Left colon (tissue), 2 donors: ENCODE results near the gene TOMM22. TPM values are rescaled to one million over a fixed set of nuclear protein-coding genes. Genes with fewer than 3 reads are reported as not detected.

Experiments
- ATAC-seq: fragments of 200-7000 bp; cut with Tn5 transposase; one replicate; pipeline ENCODE4 v1.9.1; 2020; ENCODE audit warnings: mild to moderate bottlenecking, moderate library complexity
- DNase-seq, 2 donors: peaks; one replicate each; pipeline ENCODE4 v3.0.0-alpha.2; 2020
- intact Hi-C, 2 donors: fragments of 100-400 bp; cut with DNase I in 1 of 2; cut with micrococcal nuclease in 1 of 2; formaldehyde crosslinking; loops; one replicate each; pipeline versions ENCODE4 v1.11.2 to v1.14.0; 2022; cut with DNase I, micrococcal nuclease
- total RNA-seq, 2 donors: library from RNA; stranded (reverse); fragmentation: NEBNext Ultra II Directional; extraction: Animal tissue kit (Norgen Biotek cat#: 25700); gene quantifications; one replicate each; pipeline ENCODE4 v1.2.1, GENCODE V29; 2021
- donor health status: DM: no; HTN: no; CAD: no.
- donor health status: DM: yes; HTN: yes; CAD: no.

The TOMM22 gene
- total RNA-seq, 2 donors from 2014 or later = 85.0 to 98.7 TPM

- ATAC-seq (no peak), DNase-seq (no peak)
- intact Hi-C loops = no loop called here
Observed at GRCh38 chr22:38709306-38709705, 27.5 kb downstream of the TOMM22 start.

GRCh38 chr22:38710351-38710750, 28.6 kb downstream of the TOMM22 start:
- ATAC-seq (no peak), DNase-seq (no peak)
- intact Hi-C loops = no loop called here

- ATAC-seq (no peak), DNase-seq (peak in 1 of 2 donors; percentile 9)
- intact Hi-C loops = no loop called here
Observed at GRCh38 chr22:38710866-38711265, 29.1 kb downstream of the TOMM22 start.

GRCh38 chr22:38712486-38713207, 30.9 kb downstream of the TOMM22 start:
- ATAC-seq = no peak
- intact Hi-C loops = no loop called here
- peak in 1 of 2 donors; percentile 11 for DNase-seq

GRCh38 chr22:38713921-38714320, 32.2 kb downstream of the TOMM22 start:
- intact Hi-C loops = no loop called here
- DNase-seq (peak in 1 of 2 donors; percentile 8), ATAC-seq (no peak)

GRCh38 chr22:38715176-38715764, 33.5 kb downstream of the TOMM22 start:
- DNase-seq (peak in 1 of 2 donors; percentile 20), ATAC-seq (no peak)
- intact Hi-C loops = no loop called here

GRCh38 chr22:38715852-38716251, 34.1 kb downstream of the TOMM22 start:
- ATAC-seq (no peak), DNase-seq (peak in 1 of 2 donors; percentile 23)
- intact Hi-C loops = no loop called here

- ATAC-seq (no peak), DNase-seq (peak in 1 of 2 donors; percentile 3)
- intact Hi-C loops = no loop called here
Observed at GRCh38 chr22:38716271-38716670, 34.5 kb downstream of the TOMM22 start.

- intact Hi-C loops = no loop called here
- ATAC-seq = no peak
- peak in 1 of 2 donors; percentile 18 for DNase-seq
Observed at GRCh38 chr22:38716826-38717225, 35.1 kb downstream of the TOMM22 start.

GRCh38 chr22:38717244-38717643, 35.5 kb downstream of the TOMM22 start:
- DNase-seq (peak in 1 of 2 donors; percentile 3), ATAC-seq (no peak)
- intact Hi-C loops = no loop called here

- peak; percentile 75 to 79 for DNase-seq
- peak; percentile 100 for ATAC-seq
- intact Hi-C loops = no loop called here
Observed at GRCh38 chr22:38718414-38718813, 36.7 kb downstream of the TOMM22 start.

- no peak for ATAC-seq
- no peak for DNase-seq
- intact Hi-C loops = no loop called here
Observed at GRCh38 chr22:38719196-38719595, 37.4 kb downstream of the TOMM22 start.

- intact Hi-C loops = no loop called here
- ATAC-seq = no peak
- no peak for DNase-seq
Observed at GRCh38 chr22:38720350-38720749, 38.6 kb downstream of the TOMM22 start.

GRCh38 chr22:38721551-38721950, 39.8 kb downstream of the TOMM22 start:
- intact Hi-C loops = no loop called here
- ATAC-seq (no peak), DNase-seq (no peak)

- ATAC-seq (no peak), DNase-seq (no peak)
- intact Hi-C loops = no loop called here
Observed at GRCh38 chr22:38724176-38724575, 42.4 kb downstream of the TOMM22 start.

- intact Hi-C loops = no loop called here
- DNase-seq = peak in 1 of 2 donors; percentile 21
- peak; percentile 63 for ATAC-seq
Observed at GRCh38 chr22:38724926-38725571, 43.3 kb downstream of the TOMM22 start.

- DNase-seq (peak in 1 of 2 donors; percentile 20), ATAC-seq (no peak)
- intact Hi-C loops = no loop called here
Observed at GRCh38 chr22:38725900-38726655, 44.3 kb downstream of the TOMM22 start.

GRCh38 chr22:38727123-38727522, 45.4 kb downstream of the TOMM22 start:
- ATAC-seq = no peak
- intact Hi-C loops = no loop called here
- peak in 1 of 2 donors; percentile 22 for DNase-seq
